ENCODE results near the gene HOMER1. TPM values are rescaled to one million over a fixed set of nuclear protein-coding genes. Genes with fewer than 3 reads are reported as not detected.

The HOMER1 gene
- total and polyA plus RNA-seq, 2 of the 13 experiments (the other 11 are each of a cell fraction or from before 2014, with no cell fraction given) = 5.3 to 24.8 TPM

DNA sequence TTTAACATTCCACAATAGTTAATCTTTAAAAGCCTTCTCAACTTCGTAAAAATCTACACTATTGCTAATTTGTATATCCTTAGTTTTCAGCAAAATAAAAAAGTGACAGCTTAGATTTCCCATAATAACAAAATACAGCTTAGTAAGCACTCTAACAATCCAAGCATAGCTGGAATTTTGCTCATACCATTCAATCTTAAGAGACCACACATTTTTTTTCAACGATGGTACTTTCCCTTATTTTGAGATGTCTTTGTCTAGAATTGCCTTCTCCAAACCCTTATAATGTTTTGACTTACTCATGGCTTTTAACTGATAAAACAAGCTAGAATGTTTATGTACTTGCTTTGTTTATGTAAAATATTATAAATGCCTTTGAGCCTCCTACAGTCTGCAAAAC, 65.6 kb downstream of the HOMER1 start:
- no peak for FAIRE-seq
- ATAC-seq = no peak
- ChIA-PET CTCF (ENCODE audit: low intra/inter-chr PET ratio, low total read pairs) (no interaction called here), POLR2A (interaction anchor here (1.3 kb wide), 1 partner anchor 66 kb away, joined by 3 read pairs; no protein-coding TSS in a partner anchor)
- Histone ChIP-seq H2AFZ (ENCODE audit: low read length) (no peak overlapping the region), H3K36me3 (replicated peaks in 1 of 2; ENCODE audit: control insufficient read depth in 1 of 2, insufficient read depth in 2 of 2, low read length in 2 of 2) (peaks cover 1 to 16% of the 10 kb centered on the region in 2 experiments; a peak in 2 of 5 replicates), H4K20me1 (ENCODE audit: insufficient read depth, low read length) (peaks cover 2% of the 10 kb centered on the region; the same call in 1 of the 2 replicates), H3K4me2 (ENCODE audit: low read depth, low read length) (no peak overlapping the region), H3K79me2 (ENCODE audit: insufficient read depth, low read length) (no peaks in the 10 kb centered on the region), H3K27ac (ENCODE audit: extremely low read length, insufficient read depth, low read length) (no peak overlapping the region), H3K27me3 (ENCODE audit: control insufficient read depth in 1 of 2, insufficient read depth in 2 of 2, low read length in 2 of 2) (no peaks in the 10 kb centered on the region), H3K4me3 (replicated peaks in 1 of 3; ENCODE audit: insufficient read depth in 1 of 3, low read depth in 2 of 3, low read length in 3 of 3) (no peak overlapping the region), H3K4me1 (ENCODE audit: insufficient read depth, low read length) (no peaks in the 10 kb centered on the region), H3K9ac (ENCODE audit: insufficient read depth, low read depth, low read length) (no peak overlapping the region), H3K9me3 (ENCODE audit: low read length) (no peaks in the 10 kb centered on the region)
- 78% methylated on average over 2 of the region's 2 CpGs for WGBS (ENCODE audit: low lambda C conversion rate)
- in situ Hi-C loops (cut with HindIII; ENCODE audit: extremely low pct_ligation_motif_present, low pct_unique_long_range_greater_than_20kb) (no loop called here), intact Hi-C loops (cut with micrococcal nuclease; ENCODE audit: unreplicated experiment) (no loop called here)
- BruUV-seq (replicated peaks) = no TSS peak
- TF ChIP-seq ZNF773 (CRISPR knock-in tag; IDR thresholded peaks at IDR 0.05; ENCODE audit: borderline replicate concordance) = no peak
- TF ChIP-seq ISL2 (CRISPR knock-in tag; IDR thresholded peaks at IDR 0.05) = no peak
- 0 out of 2 replicates have a peak, but pooled peaks have one; percentile 1 for TF ChIP-seq MAFF (IDR thresholded peaks at IDR 0.05; ENCODE audit: low read depth, low read length)
- TF ChIP-seq MAFK (conservative IDR thresholded peaks at IDR 0.05 in 1 of 2, IDR thresholded peaks at IDR 0.05 in 1 of 2; ENCODE audit: low read length in 2 of 2) = peak in 1 of 2 experiments; percentile 42; a peak in 2 of 4 replicates
- TF ChIP-seq, protein P1, sequence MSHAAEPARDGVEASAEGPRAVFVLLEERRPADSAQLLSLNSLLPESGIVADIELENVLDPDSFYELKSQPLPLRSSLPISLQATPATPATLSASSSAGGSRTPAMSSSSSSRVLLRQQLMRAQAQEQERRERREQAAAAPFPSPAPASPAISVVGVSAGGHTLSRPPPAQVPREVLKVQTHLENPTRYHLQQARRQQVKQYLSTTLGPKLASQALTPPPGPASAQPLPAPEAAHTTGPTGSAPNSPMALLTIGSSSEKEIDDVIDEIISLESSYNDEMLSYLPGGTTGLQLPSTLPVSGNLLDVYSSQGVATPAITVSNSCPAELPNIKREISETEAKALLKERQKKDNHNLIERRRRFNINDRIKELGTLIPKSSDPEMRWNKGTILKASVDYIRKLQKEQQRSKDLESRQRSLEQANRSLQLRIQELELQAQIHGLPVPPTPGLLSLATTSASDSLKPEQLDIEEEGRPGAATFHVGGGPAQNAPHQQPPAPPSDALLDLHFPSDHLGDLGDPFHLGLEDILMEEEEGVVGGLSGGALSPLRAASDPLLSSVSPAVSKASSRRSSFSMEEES (CRISPR knock-in tag; IDR thresholded peaks at IDR 0.05) = no peak
- no peak for TF ChIP-seq HOXA7 (CRISPR knock-in tag; IDR thresholded peaks at IDR 0.05)
- no peak for TF ChIP-seq SP5 (CRISPR knock-in tag; IDR thresholded peaks at IDR 0.05; ENCODE audit: borderline replicate concordance, low read depth)
- no peak for TF ChIP-seq ZNF530 (CRISPR knock-in tag; IDR thresholded peaks at IDR 0.05; ENCODE audit: low read depth)
- no peak for TF ChIP-seq ZNF274 (CRISPR knock-in tag; IDR thresholded peaks at IDR 0.05)
- DNase-seq (ENCODE audit: low spot score) = no peak
